ENCODE results near the gene MRTFB.

The MRTFB gene

GRCh38 chr16:14063618-14064581 lies 7.2 kb upstream of the MRTFB start:
- DNase-seq, result no peak

DNA sequence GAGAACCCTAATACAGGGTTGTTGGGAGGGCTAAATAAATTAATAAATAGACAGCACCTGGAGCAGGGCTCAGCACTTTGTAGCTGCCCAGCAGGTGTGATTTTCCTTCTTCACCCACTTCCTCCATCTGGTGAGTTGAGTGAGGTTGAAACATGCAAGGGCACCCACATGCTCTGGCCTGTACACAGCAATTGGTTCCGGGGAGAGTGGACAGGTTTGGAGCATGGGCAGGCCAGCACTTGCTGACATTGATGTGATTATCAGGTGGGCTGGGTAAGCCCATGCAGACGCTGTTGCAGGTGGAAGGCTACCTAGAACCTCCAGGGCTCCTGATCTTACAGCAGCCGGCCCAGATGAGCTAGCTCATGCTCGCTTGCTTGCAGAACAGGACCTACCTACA lies 1.3 kb upstream of the MRTFB start:
- no peak for DNase-seq

GRCh38 chr16:14070555-14070876 lies 603 bp upstream of the MRTFB start:
- no peak for DNase-seq

DNA sequence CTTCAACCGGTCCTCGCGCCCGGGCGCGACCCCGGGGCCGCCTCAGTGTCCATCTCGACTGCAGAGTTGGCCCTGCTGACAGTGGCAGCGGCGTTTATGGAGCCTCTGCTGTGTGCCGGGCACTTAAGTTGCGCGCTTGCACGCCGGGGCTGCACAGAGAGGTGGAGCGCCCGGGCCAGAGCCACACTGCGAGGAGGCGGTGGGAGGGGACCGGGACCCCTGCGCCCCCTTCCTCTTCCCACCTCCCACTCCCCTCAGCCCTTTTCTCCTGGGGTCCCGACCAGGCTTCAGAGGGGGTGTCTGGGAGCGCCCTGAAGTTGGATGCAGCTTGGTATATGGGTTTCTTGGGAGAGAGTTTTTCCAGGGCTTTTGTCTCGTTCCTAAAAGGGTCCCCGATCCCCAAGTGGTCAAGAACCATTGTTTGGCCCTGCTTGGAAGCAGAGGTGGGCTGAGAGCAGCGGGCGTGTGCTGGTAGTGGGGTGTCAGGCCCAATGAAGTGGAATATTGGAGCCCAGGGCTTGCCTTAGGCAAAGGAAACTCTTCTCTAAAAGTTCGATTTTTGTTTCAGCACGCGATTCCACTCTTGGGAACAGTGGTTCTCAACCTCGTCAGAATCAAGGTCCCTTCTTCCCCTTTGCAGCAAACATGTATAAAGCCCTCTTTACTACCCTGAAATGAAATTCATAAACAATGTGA lies 605 bp downstream of the MRTFB start:
- DNase-seq, result peak in 2 of 56 donors; percentile 17 to 51

- DNase-seq, result no peak
These were observed 1.2 kb downstream of the MRTFB start for GRCh38 chr16:14072360-14072759.

DNA sequence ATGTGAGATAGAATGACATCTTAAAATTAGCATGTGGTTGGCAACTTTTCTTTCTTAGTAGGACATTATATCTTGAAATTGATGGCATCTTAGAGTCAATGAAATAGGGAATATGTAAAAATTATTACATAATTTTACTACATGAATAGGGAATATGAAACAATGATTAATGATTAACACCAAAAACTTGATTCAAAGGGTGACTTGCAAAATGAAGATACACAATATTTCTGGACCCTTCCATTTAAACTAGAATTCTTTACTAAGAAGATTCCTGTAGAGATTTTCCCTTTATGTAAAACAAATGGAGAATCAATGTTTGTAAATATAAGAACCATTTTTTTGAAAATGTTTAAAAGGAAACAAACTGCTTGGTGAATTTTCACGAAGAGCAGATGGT lies 3.4 kb downstream of the MRTFB start:
- DNase-seq, result no peak

DNA sequence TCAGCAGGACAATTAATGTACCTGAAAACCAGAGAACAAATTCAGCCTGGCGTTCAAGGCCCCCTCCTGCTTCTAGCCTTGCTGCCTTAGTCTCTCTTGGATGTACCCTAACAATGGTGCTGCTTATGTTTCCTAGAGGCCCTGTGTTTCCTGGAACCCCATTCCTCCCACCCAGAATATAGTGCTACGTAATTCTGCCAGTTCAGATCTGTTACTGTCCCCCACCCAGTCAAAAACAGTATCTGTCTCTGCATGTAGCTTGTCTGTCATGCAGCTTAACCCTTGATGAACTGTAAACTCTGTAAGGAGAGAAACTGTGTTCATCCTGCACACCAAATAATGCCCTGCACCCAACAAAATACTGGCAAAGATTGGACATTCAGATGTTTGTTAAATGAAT lies 6.8 kb downstream of the MRTFB start:
- DNase-seq, result no peak

DNA sequence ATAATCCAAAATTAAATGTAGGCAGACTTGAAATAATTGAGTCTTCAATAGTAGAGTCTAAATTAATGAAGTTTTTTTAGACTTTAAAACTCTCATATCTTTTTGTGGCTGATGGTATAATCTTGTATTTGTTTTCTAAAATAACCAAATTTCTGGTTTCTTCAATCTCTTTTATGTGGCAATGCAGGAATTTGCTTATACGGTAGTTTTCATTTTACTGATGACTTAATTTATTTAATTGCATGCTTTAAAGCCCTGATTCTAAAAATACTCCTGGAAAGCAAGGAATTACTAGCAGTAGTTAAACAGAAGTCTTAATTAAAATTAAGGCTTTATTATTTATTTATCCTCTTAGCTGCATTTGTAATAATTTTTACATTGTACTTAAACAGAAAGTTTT lies 15.4 kb downstream of the MRTFB start:
- DNase-seq, result no peak

DNA sequence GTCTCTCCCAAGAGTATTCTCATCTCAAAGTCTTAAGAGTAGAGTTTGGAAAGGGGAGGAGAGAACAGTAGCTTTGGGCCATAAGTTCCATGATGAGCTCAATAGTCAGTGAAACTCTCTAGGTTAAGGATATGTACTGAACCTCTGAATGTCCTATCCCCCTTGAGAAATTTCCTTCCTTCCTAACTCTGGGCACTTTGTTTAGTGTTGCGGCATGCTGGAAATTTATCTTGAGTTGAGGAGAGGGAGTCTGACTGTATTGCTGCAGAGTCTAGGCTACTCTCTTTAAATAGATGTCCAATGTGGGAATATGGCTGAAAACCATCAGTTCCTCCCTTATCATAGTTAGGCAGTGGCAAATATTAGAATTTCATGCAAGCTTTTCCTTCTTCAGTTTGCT lies 16.1 kb downstream of the MRTFB start:
- no peak for DNase-seq

- DNase-seq, result no peak
These were observed 16.6 kb downstream of the MRTFB start for GRCh38 chr16:14087590-14088154.

DNA sequence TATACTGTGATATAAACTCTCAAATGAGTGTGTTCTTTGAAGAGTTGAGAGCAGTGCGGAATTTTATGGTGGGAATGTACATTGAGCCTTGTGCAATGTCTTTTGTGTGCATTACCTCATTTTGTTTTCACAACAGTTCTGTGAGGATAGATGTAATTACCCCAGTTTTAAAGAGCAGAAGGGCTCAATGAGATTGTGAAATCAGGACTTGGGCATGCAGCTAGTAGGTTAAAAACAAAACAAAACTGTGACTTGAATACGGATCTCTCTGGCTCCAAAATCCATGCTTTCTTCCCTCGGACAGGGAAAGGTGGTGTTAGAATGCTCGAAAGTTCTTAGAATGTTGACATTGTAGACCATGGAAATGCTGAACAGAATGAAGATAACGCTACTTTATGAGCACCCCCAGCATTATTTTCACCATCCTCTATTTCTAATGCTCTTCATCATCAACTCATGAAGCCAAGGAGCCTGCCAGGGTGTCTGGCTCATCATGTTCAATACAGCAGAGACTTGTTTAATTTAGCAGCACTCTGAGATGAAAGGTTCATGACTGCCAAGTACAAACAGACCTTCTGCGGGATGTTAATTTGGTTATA lies 17.1 kb downstream of the MRTFB start:
- peak in 6 of 56 donors; percentile 1 to 18 (median 5) for DNase-seq

DNA sequence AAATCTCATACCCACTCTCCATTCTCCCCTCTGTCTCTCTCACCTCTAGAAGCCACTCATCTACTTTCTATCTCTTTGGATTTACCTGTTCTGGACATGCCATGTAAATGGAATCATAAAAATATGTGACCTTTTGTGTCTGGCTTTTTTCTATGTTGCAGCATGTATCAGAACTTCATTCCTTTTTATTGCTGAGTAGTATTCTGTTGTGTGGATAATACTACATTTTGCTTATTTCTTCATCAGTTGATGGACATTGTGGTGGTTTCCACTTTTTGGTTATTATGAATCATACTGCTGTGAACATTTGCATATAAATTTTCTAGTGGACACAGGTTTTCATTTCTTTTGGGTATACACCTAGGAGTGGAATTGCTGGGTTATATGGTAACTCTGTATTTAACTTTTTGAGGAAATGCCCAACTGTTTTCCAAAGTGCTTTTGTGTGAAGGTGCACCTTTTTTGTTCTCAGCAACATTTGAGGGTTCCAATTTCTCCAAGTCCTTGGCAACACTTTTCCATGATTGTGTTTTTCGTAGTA lies 18.2 kb downstream of the MRTFB start:
- DNase-seq, result no peak

GRCh38 chr16:14092561-14092960 lies 21.4 kb downstream of the MRTFB start:
- DNase-seq, result no peak

DNA sequence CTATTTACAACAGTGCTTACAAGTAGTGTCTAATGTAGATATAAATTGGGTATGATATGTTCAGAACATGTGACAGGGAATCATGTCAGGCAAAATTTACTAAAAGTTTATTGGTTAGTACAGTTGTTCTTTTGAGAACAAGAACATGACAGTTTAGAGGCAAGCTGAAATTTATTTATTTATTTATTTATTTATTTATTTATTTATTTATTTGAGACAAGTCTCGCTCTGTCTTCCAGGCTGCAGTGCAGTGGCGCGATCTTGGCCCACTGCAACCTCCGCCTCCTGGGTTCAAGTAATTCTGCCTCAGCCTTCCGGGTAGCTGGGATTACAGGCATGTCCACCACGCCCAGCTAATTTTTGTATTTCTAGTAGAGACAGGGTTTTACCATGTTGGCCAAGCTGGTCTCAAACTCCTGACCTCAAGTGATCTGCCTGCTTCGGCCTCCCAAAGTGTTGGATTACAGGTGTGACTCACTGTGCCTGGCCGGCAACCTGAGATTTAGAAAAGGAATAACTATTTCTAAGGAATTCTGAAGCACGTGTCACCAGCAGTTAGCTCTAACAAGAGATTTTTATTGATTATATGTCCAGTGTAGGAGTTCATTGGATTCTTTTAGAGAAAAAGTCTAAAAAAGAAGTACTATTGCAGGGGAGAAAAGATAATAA lies 24.9 kb downstream of the MRTFB start:
- no peak for DNase-seq

DNA sequence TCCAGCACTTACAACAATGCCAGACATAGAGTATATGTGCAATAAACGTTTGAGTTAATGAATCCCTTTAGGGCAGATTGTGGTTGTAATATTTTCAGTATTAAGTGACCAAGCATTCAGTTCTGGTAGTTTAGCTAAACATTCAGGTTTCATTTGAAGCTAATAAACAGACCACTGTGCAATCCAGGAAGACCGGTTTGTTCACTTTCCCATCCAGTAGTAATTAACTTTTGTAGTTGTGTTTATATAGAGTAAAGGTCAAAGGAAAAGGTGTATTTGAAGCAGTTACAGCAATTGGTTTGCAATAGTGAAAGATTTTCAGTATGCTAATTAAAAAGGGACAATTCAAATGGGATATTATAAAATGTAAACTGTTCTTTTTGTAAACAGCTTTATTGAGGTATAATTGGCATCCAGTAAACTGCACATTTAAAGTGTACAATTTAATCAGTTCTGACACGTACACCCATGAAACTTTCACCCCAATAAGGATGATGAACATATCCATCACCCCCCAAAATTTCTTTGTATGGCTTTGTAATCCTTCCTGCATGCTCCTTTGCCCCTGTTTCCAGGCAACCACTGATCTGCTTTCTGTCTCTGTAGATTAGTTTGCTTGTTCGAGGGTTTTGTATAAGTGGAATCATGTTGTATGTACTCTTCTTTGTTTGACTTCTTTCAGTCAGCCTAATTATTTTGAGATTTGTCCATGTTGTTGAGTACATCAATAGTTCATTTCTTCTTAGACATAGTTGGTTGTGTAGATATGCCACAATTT lies 26.3 kb downstream of the MRTFB start:
- no peak for DNase-seq

DNA sequence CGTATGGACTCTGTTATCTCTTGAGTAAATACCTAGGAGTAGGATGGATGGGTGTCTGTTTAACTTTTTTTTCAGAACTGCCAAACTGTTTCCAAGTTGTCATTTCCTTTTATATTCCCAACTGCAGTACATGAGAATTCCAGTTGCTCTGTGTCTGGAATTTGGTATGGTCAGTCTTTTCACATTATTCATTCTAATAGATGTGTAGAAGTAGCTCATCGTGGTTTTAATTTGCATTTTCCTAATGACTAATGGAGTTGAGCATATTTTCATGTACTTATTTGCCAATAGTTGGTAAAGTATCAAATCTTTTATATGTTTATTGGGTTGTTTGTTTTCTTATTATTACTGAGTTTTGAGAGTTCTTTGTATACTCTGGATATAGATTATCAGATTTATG lies 27.0 kb downstream of the MRTFB start:
- DNase-seq, result no peak

GRCh38 chr16:14100825-14101224 lies 29.7 kb downstream of the MRTFB start:
- no peak for DNase-seq

GRCh38 chr16:14101415-14101814 lies 30.3 kb downstream of the MRTFB start:
- no peak for DNase-seq

- no peak for DNase-seq
These were observed 32.0 kb downstream of the MRTFB start for GRCh38 chr16:14102925-14103720.

- no peak for DNase-seq
These were observed 32.9 kb downstream of the MRTFB start for GRCh38 chr16:14104066-14104465.

Measured in amygdala (tissue), 56 donors.